Muscle layer of colon (tissue), 2 donors: Measurements from ENCODE around the gene UBE2J2.
A peak's percentile ranks its signal among the peaks of the same experiment; 100 is the strongest.

ENCODE experiments used
- H3K27ac ChIP-seq: one replicate; pipeline ENCODE4 v1.7.0; 2013; ENCODE audit warnings: low read depth, mild to moderate bottlenecking, low read length, moderate library complexity
- H3K27me3 ChIP-seq, 2 donors: one replicate each; pipeline ENCODE4 v1.7.0; 2013; ENCODE audit warnings: low read length in 2 of 2, mild to moderate bottlenecking in 2 of 2; ENCODE audit not compliant: insufficient read depth in 2 of 2, control insufficient read depth in 1 of 2
- H3K36me3 ChIP-seq: one replicate; pipeline ENCODE4 v1.7.0; 2013; ENCODE audit warnings: mild to moderate bottlenecking, low read length; ENCODE audit not compliant: insufficient read depth
- H3K4me1 ChIP-seq: one replicate; pipeline ENCODE4 v1.7.0; 2013; ENCODE audit warnings: mild to moderate bottlenecking, low read length; ENCODE audit not compliant: insufficient read depth
- H3K4me3 ChIP-seq, 2 donors: one replicate each; pipeline ENCODE4 v1.7.0; 2013; ENCODE audit warnings: low read length in 2 of 2, low read depth in 1 of 2, mild to moderate bottlenecking in 1 of 2, moderate library complexity in 1 of 2
- H3K9ac ChIP-seq: one replicate; pipeline ENCODE4 v1.7.0; 2013; ENCODE audit warnings: low read length
- H3K9me3 ChIP-seq: one replicate; pipeline ENCODE4 v1.7.0; 2013; ENCODE audit warnings: mild to moderate bottlenecking, low read length
- donor health status: abdominal sarcoma.
- donor health status: Adenocarcinoma of cecum.

Gene UBE2J2

DNA sequence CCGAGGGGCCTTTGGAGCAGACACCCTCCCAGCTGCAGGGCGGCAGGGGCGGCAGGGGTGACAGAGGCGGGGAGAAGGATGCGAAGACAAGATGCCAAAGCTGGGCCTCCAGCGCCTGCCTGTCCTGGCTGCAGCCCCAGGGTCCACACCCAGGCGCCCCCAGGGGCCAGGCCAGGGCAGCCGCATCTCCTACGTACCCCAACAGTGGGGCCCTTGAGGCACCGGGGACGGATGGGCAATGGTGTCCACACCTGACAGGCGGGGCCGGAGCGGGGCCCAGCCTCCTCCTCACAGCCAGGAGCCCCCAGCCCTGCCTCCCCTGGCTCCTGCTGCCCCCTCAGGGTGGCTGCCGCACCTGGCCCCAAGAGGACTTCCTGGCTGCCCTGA lies 34.4 kb downstream of the UBE2J2 start:
- H3K36me3 ChIP-seq: peaks cover 5% of the 10 kb centered on the region
- no peak overlapping the region for H3K27ac ChIP-seq
- no peaks in the 10 kb centered on the region for H3K9me3 ChIP-seq
- no peak overlapping the region for H3K9ac ChIP-seq
- H3K27me3 ChIP-seq: peaks cover 0 to 47% of the 10 kb centered on the region in 2 donors
- no peaks in the 10 kb centered on the region for H3K4me1 ChIP-seq
- no peak overlapping the region for H3K4me3 ChIP-seq

GRCh38 chr1:1238702-1239178 lies 34.9 kb downstream of the UBE2J2 start:
- no peak overlapping the region for H3K9ac ChIP-seq
- H3K27me3 ChIP-seq: peaks cover 0 to 42% of the 10 kb centered on the region in 2 donors
- no peaks in the 10 kb centered on the region for H3K9me3 ChIP-seq
- no peak overlapping the region for H3K4me3 ChIP-seq
- H3K4me1 ChIP-seq: no peaks in the 10 kb centered on the region
- peaks cover 10% of the 10 kb centered on the region for H3K36me3 ChIP-seq
- no peak overlapping the region for H3K27ac ChIP-seq

DNA sequence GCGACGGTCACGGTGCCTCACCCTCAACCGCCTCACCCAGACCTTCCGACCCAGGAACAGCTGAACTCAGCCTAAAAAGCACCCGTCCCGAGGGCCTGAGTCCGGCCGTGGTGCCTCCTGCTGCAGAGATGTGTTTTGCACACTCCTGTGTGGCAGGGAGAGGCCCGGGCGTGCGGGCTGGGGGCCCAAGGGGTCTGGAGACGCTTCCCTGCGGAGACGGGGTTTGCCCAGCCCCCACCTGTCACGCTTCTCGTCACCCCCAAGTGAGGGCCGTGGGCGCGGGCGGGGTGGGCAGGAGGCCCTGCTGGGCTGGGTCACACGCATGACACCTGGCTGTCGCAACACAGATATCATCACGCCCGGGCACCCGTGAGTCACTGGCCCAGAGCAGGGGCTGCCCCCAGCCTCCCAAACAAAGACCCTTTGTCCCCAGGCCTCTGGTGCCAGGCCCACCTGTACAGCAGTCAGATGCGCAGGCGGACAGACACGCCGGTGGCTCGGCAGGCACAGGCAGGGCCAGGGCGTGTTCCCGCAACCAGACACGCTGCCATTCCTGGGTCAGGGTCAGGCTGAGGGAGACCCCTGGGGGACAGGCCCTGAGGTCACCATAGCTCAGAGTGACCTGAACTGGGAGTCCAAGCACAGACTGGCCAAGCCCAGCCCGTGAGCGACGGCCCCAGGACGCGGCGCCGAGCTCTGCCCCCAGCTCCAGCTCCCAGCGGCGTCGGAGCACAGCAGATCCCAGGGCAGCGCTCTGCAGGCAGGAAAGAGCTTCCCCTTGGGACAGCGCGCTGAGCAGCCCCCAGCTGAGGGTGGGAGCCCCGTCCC lies 35.6 kb downstream of the UBE2J2 start:
- Histone ChIP-seq H3K27me3 (peaks cover 0 to 42% of the 10 kb centered on the region in 2 donors), H3K36me3 (peaks cover 11% of the 10 kb centered on the region), H3K4me3 (no peak overlapping the region), H3K27ac (no peak overlapping the region), H3K4me1 (no peaks in the 10 kb centered on the region), H3K9me3 (no peaks in the 10 kb centered on the region), H3K9ac (no peak overlapping the region)

DNA sequence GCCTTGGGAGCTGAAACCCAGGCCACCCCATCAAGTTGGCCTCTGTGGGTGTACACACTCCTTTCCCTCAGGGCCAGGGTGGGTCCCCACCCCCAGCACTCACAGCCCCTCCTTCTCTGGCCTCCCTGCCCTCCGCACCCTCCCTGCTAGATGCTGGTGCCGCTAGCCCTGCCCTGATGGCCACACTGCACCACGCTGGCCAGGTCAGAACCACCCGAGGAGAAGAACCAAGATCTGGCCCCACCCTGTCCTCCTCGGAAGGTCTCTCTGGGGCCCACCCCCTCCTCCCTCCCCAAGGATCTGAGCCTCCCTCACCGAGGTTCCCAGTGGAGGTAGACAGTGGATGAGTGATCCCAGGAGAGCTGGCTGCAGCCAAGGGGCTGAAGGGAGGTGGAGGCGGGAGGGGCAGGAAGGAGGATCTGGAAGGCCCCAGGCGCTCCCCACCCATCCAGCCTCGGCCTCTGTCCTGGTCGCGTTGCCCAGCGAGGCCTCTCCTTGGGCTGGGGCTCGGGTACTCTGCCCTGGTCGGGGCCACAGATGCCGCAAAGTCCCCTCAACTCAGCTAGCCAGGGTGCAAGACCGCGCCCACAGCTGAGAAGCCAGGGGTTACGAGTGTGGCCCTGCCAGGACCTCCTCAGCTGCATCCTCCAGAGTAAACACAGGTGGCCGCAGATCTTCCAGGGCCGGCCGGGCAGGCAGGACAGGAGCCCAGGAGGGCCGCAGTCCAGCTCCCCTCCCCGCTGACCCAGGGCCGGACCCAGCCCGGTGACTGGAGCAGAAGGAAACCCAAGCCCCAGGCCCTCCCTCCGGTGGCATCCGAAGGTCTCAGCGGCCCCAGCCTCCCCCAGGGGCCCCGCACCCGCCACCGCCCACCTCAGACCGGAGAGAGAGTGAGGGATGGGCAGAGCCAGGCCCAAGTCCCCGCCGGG lies 36.4 kb downstream of the UBE2J2 start:
- Histone ChIP-seq H3K4me3 (no peak overlapping the region), H3K9me3 (no peaks in the 10 kb centered on the region), H3K27me3 (peaks cover 0 to 42% of the 10 kb centered on the region in 2 donors)

GRCh38 chr1:1236176-1236763 lies 37.4 kb downstream of the UBE2J2 start:
- Histone ChIP-seq H3K9me3 (no peaks in the 10 kb centered on the region), H3K27ac (no peak overlapping the region), H3K36me3 (peaks cover 11% of the 10 kb centered on the region)

More for the DNA sequence above, 36.4 kb downstream of the UBE2J2 start:
- H3K36me3 ChIP-seq: peaks cover 11% of the 10 kb centered on the region
- H3K27ac ChIP-seq: no peak overlapping the region
- H3K4me1 ChIP-seq: peaks cover 4% of the 10 kb centered on the region
- no peak overlapping the region for H3K9ac ChIP-seq

DNA sequence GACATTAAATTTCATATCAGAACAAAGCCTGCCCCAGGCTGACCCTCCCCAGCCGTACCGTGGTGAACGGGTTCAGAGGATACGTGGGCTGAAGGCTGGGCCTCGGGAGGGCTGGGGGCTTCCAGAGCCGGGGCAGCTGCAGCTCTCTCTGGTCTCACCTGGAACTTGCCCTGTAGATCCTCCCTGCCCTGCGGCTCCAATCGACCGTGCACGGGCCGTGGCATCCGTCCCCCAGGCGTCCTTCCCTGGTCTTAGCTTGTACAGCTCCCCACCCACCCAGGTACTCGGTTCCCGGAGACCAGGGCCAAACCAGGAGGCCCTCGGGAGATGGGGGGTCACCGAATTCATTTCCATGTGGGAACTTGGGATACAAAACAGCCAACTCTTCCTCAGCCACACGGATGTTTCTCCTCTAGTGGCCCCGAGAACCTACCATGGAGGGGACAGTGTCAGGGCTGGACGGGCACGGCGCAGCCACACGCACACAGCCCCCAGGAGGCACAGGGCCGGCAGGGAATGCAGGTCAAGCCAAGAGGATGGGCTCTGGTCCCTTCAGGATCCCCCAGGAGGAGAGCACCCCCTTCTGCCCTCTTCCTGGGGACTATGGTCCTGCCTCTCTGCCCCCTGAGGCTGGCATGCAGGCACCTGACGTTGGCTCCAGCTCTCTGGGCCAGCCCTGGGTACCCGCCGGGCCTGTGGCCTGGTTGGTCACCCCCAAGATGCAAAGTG lies 38.5 kb downstream of the UBE2J2 start:
- Histone ChIP-seq H3K27ac (no peak overlapping the region), H3K9ac (no peak overlapping the region), H3K27me3 (peaks cover 0 to 38% of the 10 kb centered on the region in 2 donors), H3K4me3 (no peak overlapping the region), H3K9me3 (no peaks in the 10 kb centered on the region), H3K36me3 (peaks cover 11% of the 10 kb centered on the region), H3K4me1 (peaks cover 15% of the 10 kb centered on the region)

More at GRCh38 chr1:1236176-1236763, 37.4 kb downstream of the UBE2J2 start:
- Histone ChIP-seq H3K27me3 (peaks cover 0 to 42% of the 10 kb centered on the region in 2 donors), H3K4me3 (no peak overlapping the region), H3K9ac (no peak overlapping the region), H3K4me1 (peaks cover 4% of the 10 kb centered on the region)

GRCh38 chr1:1234180-1234808 lies 39.4 kb downstream of the UBE2J2 start:
- Histone ChIP-seq H3K27ac (no peak overlapping the region), H3K4me1 (peaks cover 24% of the 10 kb centered on the region), H3K9me3 (no peaks in the 10 kb centered on the region), H3K36me3 (peaks cover 11% of the 10 kb centered on the region), H3K27me3 (peaks cover 0 to 29% of the 10 kb centered on the region in 2 donors), H3K4me3 (no peak overlapping the region), H3K9ac (no peak overlapping the region)

DNA sequence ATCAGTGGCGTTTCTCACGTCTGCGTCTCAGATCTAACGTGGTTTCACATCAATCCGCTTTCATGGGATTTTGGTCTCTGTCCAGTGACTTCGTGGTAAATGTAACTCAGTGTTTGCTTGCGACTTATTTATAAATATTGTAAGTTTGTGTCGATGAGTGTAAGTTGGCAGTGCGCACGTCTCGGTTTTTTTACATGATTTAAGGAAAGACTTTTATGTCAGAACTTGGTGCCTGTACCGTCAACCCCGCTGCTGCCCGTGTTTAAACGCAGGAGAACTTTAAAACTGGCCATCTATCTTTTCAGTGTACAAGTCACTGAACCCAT lies 40.1 kb downstream of the UBE2J2 start:
- Histone ChIP-seq H3K9me3 (no peaks in the 10 kb centered on the region), H3K27me3 (peaks cover 0 to 21% of the 10 kb centered on the region in 2 donors), H3K27ac (no peak overlapping the region), H3K36me3 (peaks cover 11% of the 10 kb centered on the region), H3K9ac (no peak overlapping the region), H3K4me1 (peaks cover 25% of the 10 kb centered on the region), H3K4me3 (no peak overlapping the region)

DNA sequence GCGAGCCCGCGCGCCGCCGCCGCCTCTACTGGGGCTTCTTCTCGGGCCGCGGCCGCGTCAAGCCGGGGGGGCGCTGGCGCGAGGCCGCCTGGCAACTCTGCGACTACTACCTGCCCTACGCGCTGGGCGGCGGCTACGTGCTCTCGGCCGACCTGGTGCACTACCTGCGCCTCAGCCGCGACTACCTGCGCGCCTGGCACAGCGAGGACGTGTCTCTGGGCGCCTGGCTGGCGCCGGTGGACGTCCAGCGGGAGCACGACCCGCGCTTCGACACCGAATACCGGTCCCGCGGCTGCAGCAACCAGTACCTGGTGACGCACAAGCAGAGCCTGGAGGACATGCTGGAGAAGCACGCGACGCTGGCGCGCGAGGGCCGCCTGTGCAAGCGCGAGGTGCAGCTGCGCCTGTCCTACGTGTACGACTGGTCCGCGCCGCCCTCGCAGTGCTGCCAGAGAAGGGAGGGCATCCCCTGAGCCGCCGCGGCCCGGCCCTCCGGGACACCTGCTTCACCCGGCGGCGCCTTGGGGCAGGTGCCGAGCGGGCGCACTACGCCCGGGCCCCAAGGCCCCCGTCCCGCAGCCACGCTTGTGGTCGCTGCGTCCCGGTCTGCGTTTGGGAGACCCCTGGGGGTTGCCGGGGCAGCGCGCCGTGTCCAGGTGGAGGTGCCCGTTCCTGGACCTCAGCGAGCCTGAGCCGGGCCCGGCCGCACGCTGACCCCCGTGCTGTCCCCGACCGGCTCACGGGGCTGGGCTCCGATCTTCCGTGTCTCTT lies 40.7 kb downstream of the UBE2J2 start:
- peaks cover 25% of the 10 kb centered on the region for H3K4me1 ChIP-seq
- H3K4me3 ChIP-seq: peak overlapping the region; percentile 27 to 36
- H3K9ac ChIP-seq: no peak overlapping the region
- H3K27ac ChIP-seq: no peak overlapping the region
- H3K9me3 ChIP-seq: no peaks in the 10 kb centered on the region
- H3K36me3 ChIP-seq: peaks cover 11% of the 10 kb centered on the region
- peaks cover 0 to 16% of the 10 kb centered on the region in 2 donors for H3K27me3 ChIP-seq

DNA sequence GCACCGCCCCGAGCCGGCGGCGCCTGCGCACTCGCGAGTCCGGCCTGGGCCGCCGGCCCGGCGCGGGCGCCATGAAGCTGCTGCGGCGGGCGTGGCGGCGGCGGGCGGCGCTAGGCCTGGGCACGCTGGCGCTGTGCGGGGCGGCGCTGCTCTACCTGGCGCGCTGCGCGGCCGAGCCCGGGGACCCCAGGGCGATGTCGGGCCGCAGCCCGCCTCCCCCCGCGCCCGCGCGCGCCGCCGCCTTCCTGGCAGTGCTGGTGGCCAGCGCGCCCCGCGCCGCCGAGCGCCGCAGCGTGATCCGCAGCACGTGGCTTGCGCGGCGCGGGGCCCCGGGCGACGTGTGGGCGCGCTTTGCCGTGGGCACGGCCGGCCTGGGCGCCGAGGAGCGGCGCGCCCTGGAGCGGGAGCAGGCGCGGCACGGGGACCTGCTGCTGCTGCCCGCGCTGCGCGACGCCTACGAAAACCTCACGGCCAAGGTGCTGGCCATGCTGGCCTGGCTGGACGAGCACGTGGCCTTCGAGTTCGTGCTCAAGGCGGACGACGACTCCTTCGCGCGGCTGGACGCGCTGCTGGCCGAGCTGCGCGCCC lies 41.4 kb downstream of the UBE2J2 start, which contains the start of gene B3GALT6:
Gene B3GALT6, plus strand, starts transcription at position 30 of the 588 bp plus-strand sequence. Its CDS starts 42 bp downstream, at position 72.
- H3K9ac ChIP-seq: peak within 1 kb of the TSS; percentile 76
- H3K36me3 ChIP-seq: peaks cover 17% of the 10 kb centered on the region
- peak within 1 kb of the TSS; percentile 75 for H3K27ac ChIP-seq

More for the DNA sequence above, 41.4 kb downstream of the UBE2J2 start, which contains the start of gene B3GALT6:
- Histone ChIP-seq H3K4me1 (peaks cover 25% of the 10 kb centered on the region), H3K27me3 (peaks cover 0 to 9% of the 10 kb centered on the region in 2 donors), H3K4me3 (peak within 1 kb of the TSS; percentile 66 to 99), H3K9me3 (no peaks in the 10 kb centered on the region)
